GM12878 (cell line): ENCODE measurements around the gene SYNJ2. TPM values are rescaled to one million over a fixed set of nuclear protein-coding genes. Genes with fewer than 3 reads are reported as not detected.

Experiments
- ATAC-seq: fragments of 200-7000 bp; cut with Tn5 transposase; 3 replicates; pipeline ENCODE4 v1.9.1; 2020; ENCODE audit warnings: mild to moderate bottlenecking, moderate library complexity
- BruUV-seq: library from RNA; stranded (reverse); fragments of 400-500 nt; replicated peaks from 2 replicates; lab custom pipeline; 2021; lab: Mats Ljungman, UMichigan
- CTCF ChIA-PET: fragments of 300-600 bp; sonication (Branson Sonifier 250); formaldehyde crosslinking; extraction: SDS; loops from one replicate; lab custom pipeline; 2021; ENCODE audit warnings: inconsistent platforms; lab: Yijun Ruan, JAX
- POLR2A ChIA-PET: fragments of 350-600 bp; formaldehyde crosslinking; extraction: SDS; loops from one replicate; lab custom pipeline; 2021; ENCODE audit warnings: inconsistent platforms; lab: Charles Lee
- RAD21 ChIA-PET: fragments of 300-600 bp; sonication (Branson Sonifier 250); formaldehyde crosslinking; loops from one replicate; lab custom pipeline; 2023; ENCODE audit warnings: antibody characterized with exemption; ENCODE audit not compliant: unreplicated experiment; lab: Charles Lee
- SMC1A ChIA-PET: fragments of 300-600 bp; sonication (Branson Sonifier 250); formaldehyde crosslinking; loops from one replicate; lab custom pipeline; 2023; ENCODE audit not compliant: unreplicated experiment, uncharacterized antibody; lab: Charles Lee
- DNase-seq: peaks from one replicate; pipeline ENCODE4 v3.0.0-alpha.2; 2011; ENCODE audit warnings: low read depth, low spot score
- FAIRE-seq: peaks from 3 replicates; lab custom pipeline; 2011; peaks lifted over from hg19 to GRCh38; lab: Jason Lieb, UNC
- H2AFZ ChIP-seq: 2 replicates; pipeline ENCODE4 v1.6.0; 2011; ENCODE audit warnings: low read depth, low read length, control low read depth; ENCODE audit not compliant: control insufficient read depth
- H3K27ac ChIP-seq: 2 replicates; pipeline ENCODE4 v1.5.1; 2011; ENCODE audit warnings: control low read depth; ENCODE audit not compliant: control insufficient read depth, insufficient read depth
- H3K27me3 ChIP-seq, 2 experiments: replicated peaks in 1 of 2; 2 replicates each; pipeline versions ENCODE4 v1.6.0 to v1.6.1; 2011; ENCODE audit warnings: low read length in 1 of 2; ENCODE audit not compliant: control insufficient read depth in 2 of 2, insufficient read depth in 2 of 2
- H3K36me3 ChIP-seq, 2 experiments: 2 replicates each; pipeline ENCODE4 v1.5.1; 2011; ENCODE audit warnings: low read length in 1 of 2; ENCODE audit not compliant: control insufficient read depth in 2 of 2, insufficient read depth in 2 of 2
- H3K4me1 ChIP-seq: 2 replicates; pipeline ENCODE4 v1.6.1; 2011; ENCODE audit warnings: mild to moderate bottlenecking, low read length, moderate library complexity, mixed read lengths; ENCODE audit not compliant: control insufficient read depth, insufficient read depth
- H3K4me2 ChIP-seq: 2 replicates; pipeline ENCODE4 v1.6.0; 2011; ENCODE audit warnings: control low read depth; ENCODE audit not compliant: control insufficient read depth, insufficient read depth
- H3K4me3 ChIP-seq: fragments of 200-600 bp; sonication (generic); 2 replicates; pipeline ENCODE4 v1.5.1; 2016
- H3K79me2 ChIP-seq: 2 replicates; pipeline ENCODE4 v1.6.0; 2011; ENCODE audit warnings: low read length; ENCODE audit not compliant: control insufficient read depth, insufficient read depth
- H3K9ac ChIP-seq: 2 replicates; pipeline ENCODE4 v1.8.0; 2011; ENCODE audit warnings: low read length, control low read depth, mixed read lengths; ENCODE audit not compliant: control insufficient read depth, insufficient read depth
- H3K9me3 ChIP-seq: replicated peaks from 3 replicates; pipeline ENCODE4 v1.5.1; 2011; ENCODE audit warnings: mild to moderate bottlenecking, low read length; ENCODE audit not compliant: control insufficient read depth, insufficient read depth
- H4K20me1 ChIP-seq: 2 replicates; pipeline ENCODE4 v1.6.0; 2011; ENCODE audit not compliant: control insufficient read depth, insufficient read depth
- BCL11A ChIP-seq: IDR thresholded peaks from 2 replicates; pipeline ENCODE4 v1.6.1; 2011; ENCODE audit warnings: low read depth, low read length
- CBX3 ChIP-seq: fragments of 200-600 bp; sonication (generic); IDR thresholded peaks from 2 replicates; pipeline ENCODE4 v1.6.1; 2016; ENCODE audit warnings: low read depth, borderline replicate concordance
- MEF2B ChIP-seq: fragments of 450-650 bp; IDR thresholded peaks from 2 replicates; pipeline ENCODE4 v1.6.1; 2018; ENCODE audit warnings: mild to moderate bottlenecking, moderate library complexity; ENCODE audit not compliant: partially characterized antibody, poor library complexity, severe bottlenecking
- SMARCA5 ChIP-seq: fragments of 450-650 bp; IDR thresholded peaks from 2 replicates; pipeline ENCODE4 v1.6.1; 2017; ENCODE audit warnings: mild to moderate bottlenecking
- STAT3 ChIP-seq: IDR thresholded peaks from 2 replicates; pipeline ENCODE4 v1.6.1; 2011; ENCODE audit warnings: low read depth, low read length, improper control_type of control experiment
- ZNF207 ChIP-seq: fragments of 450-650 bp; IDR thresholded peaks from 2 replicates; pipeline ENCODE4 v1.6.1; 2014; ENCODE audit warnings: antibody characterized with exemption, mild to moderate bottlenecking, borderline replicate concordance
- ZNF217 ChIP-seq: fragments of 450-650 bp; IDR thresholded peaks from 2 replicates; pipeline ENCODE4 v1.6.1; 2017; ENCODE audit warnings: antibody characterized with exemption, mild to moderate bottlenecking
- WGBS: methylation state at CpG from one replicate; pipeline ENCODE4 v1.1.6; 2016; ENCODE audit warnings: low lambda C conversion rate; ENCODE audit not compliant: insufficient replicate concordance, insufficient coverage; ENCODE audit errors: missing lambda C conversion rate; 5-methylcytosine and 5-hydroxymethylcytosine counted together
- in situ Hi-C: fragments of 300-500 bp; cut with MboI; formaldehyde crosslinking; loops from 9 replicates; pipeline ENCODE4 v1.14.3; 2018; ENCODE audit warnings: mixed read lengths
- intact Hi-C: fragments of 100-400 bp; cut with micrococcal nuclease; formaldehyde crosslinking; loops from one replicate; pipeline ENCODE4 v1.14.2; 2022; ENCODE audit not compliant: unreplicated experiment
- polyA plus RNA-seq, 11 experiments: library from polyadenylated mRNA; depleted of rRNA in 4 of 11; unstranded in 6 of 11; stranded (reverse) in 5 of 11; fragments of >200 nt; fragmentation: Nextera tagmentation in 4 of 11; fragmentation: Illumina TruSeq in 1 of 11; extraction: Ambion mirVana in 4 of 11; extraction: Trizol in 1 of 11; gene quantifications; 1 replicate in 1 of 11; 2 replicates in 10 of 11; pipeline versions ENCODE4 v1.2.1 to v1.2.3, GENCODE V29; 2011 to 2016; ENCODE audit warnings: inconsistent platforms in 2 of 11, missing spikeins in 2 of 11, low read depth in 1 of 11
- total RNA-seq, 4 experiments: library from RNA; depleted of rRNA in 3 of 4; stranded (reverse); fragments of >200 nt in 3 of 4; fragmentation: Illumina TruSeq in 1 of 4; extraction: Trizol in 1 of 4; gene quantifications; 2 replicates each; pipeline versions ENCODE4 v1.2.1 to v1.2.3, GENCODE V29; 2013 to 2021
- TF ChIP-seq, protein P1 (sequence below): IDR thresholded peaks from 2 replicates; pipeline ENCODE4 v1.6.1; 2011; ENCODE audit warnings: mild to moderate bottlenecking, low read depth, low read length, moderate library complexity; ENCODE audit not compliant: insufficient replicate concordance
- TF ChIP-seq, protein P2 (sequence below): fragments of 150-350 bp; IDR thresholded peaks from 2 replicates; pipeline ENCODE4 v1.6.1; 2016; ENCODE audit warnings: low read depth, low read length

The SYNJ2 gene
- total and polyA plus RNA-seq, 10 of the 15 experiments (the other 5 are each of a cell fraction or from before 2014, with no cell fraction given): 0.11 to 1.8 (median 0.57) TPM

DNA sequence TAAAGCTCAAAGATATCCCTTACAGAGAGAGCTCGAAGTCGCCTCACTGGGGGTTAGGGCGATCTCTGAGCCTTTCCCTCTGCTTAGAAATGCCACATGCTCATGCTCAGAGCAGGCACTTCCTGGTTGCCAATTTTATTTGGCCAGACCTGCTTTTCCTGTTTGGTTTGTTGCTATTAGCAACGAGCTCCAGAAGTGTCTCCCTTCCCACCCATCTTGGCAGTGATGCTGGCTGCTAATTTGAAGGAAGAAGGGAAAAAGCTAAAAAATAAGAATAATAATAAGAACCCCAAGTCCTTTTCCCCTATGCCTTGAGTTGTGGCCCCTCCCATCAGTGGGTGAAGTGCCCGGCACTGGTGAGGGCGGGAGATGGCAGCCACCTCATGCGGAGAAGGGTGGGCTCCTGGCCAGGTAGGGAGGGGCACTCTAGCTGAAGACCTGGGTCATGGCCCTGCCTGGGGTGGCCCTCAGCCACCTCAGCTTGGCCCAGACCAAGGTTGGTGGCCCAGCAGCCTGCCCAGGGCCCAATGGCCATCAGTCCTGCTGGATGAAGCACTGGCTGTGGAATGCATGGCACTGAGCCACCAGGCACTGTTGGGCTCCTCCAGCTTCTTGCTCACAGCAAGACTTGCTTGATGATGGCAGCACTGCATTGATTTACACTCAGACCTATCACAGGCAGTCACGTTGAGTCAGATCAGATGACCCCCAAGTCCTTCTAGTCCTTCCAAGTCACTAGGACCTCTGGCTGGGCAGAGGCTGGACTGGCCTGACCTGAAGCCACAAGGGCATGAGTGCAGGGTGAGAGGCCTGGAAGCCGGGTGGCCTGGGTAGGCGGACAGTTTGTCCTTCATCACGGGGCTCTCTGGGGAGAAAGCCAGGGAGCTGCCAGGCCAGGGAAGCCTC, 79.0 kb downstream of the SYNJ2 start:
- ChIA-PET SMC1A (no interaction called here), CTCF (interaction anchor here (1.2 kb wide), 1 partner anchor 12 kb away, joined by 6 read pairs; no protein-coding TSS in a partner anchor), RAD21 (no interaction called here), POLR2A (no interaction called here)
- DNase-seq: no peak
- Histone ChIP-seq H3K36me3 (no peaks in the 10 kb centered on the region), H3K27ac (no peak overlapping the region), H4K20me1 (no peaks in the 10 kb centered on the region), H3K4me2 (no peak overlapping the region), H3K4me1 (no peaks in the 10 kb centered on the region; the same call in 1 of the 2 replicates), H3K4me3 (no peak overlapping the region), H2AFZ (no peak overlapping the region), H3K9me3 (no peaks in the 10 kb centered on the region), H3K79me2 (no peaks in the 10 kb centered on the region), H3K9ac (no peak overlapping the region), H3K27me3 (no peaks in the 10 kb centered on the region)
- no peak for TF ChIP-seq ZNF207
- no peak for TF ChIP-seq SMARCA5
- TF ChIP-seq, protein P1, sequence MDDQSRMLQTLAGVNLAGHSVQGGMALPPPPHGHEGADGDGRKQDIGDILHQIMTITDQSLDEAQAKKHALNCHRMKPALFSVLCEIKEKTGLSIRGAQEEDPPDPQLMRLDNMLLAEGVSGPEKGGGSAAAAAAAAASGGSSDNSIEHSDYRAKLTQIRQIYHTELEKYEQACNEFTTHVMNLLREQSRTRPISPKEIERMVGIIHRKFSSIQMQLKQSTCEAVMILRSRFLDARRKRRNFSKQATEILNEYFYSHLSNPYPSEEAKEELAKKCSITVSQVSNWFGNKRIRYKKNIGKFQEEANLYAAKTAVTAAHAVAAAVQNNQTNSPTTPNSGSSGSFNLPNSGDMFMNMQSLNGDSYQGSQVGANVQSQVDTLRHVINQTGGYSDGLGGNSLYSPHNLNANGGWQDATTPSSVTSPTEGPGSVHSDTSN: no peak
- no peak for TF ChIP-seq MEF2B
- TF ChIP-seq STAT3: no peak
- no peak for TF ChIP-seq BCL11A
- TF ChIP-seq, protein P2, sequence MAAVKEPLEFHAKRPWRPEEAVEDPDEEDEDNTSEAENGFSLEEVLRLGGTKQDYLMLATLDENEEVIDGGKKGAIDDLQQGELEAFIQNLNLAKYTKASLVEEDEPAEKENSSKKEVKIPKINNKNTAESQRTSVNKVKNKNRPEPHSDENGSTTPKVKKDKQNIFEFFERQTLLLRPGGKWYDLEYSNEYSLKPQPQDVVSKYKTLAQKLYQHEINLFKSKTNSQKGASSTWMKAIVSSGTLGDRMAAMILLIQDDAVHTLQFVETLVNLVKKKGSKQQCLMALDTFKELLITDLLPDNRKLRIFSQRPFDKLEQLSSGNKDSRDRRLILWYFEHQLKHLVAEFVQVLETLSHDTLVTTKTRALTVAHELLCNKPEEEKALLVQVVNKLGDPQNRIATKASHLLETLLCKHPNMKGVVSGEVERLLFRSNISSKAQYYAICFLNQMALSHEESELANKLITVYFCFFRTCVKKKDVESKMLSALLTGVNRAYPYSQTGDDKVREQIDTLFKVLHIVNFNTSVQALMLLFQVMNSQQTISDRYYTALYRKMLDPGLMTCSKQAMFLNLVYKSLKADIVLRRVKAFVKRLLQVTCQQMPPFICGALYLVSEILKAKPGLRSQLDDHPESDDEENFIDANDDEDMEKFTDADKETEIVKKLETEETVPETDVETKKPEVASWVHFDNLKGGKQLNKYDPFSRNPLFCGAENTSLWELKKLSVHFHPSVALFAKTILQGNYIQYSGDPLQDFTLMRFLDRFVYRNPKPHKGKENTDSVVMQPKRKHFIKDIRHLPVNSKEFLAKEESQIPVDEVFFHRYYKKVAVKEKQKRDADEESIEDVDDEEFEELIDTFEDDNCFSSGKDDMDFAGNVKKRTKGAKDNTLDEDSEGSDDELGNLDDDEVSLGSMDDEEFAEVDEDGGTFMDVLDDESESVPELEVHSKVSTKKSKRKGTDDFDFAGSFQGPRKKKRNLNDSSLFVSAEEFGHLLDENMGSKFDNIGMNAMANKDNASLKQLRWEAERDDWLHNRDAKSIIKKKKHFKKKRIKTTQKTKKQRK: no peak
- TF ChIP-seq ZNF217: no peak
- no peak for TF ChIP-seq CBX3
- no peak for FAIRE-seq
- in situ Hi-C loops (no loop called here), intact Hi-C loops (no loop called here)
- WGBS: 95% methylated on average over 11 of the region's 11 CpGs
- BruUV-seq: no TSS peak
- ATAC-seq: no peak
